HG03571 (cell line): ENCODE results near the gene TUBB8.
"Not testable (repeated sequence)": the region's sequence is repeated elsewhere in the genome, so short reads cannot be mapped to it uniquely, and the experiment has no call there.

Experiments used
- ATAC-seq: cut with Tn5 transposase; IDR thresholded peaks from one replicate; pipeline ENCODE4 v1.9.1; 2021; ENCODE audit not compliant: unreplicated experiment

The TUBB8 gene

GRCh38 chr10:48996-49395 lies at the start of gene TUBB8:
TSS of gene TUBB8 (minus strand) at chr10:49296. CDS start at chr10:49238, 58 bp downstream.
- no peak for ATAC-seq

GRCh38 chr10:96466-96865 lies 47.4 kb upstream of the TUBB8 start:
- ATAC-seq = no peak

GRCh38 chr10:95356-96115 lies 46.4 kb upstream of the TUBB8 start:
- no peak for ATAC-seq

GRCh38 chr10:94613-95012 lies 45.5 kb upstream of the TUBB8 start:
- no peak for ATAC-seq

DNA sequence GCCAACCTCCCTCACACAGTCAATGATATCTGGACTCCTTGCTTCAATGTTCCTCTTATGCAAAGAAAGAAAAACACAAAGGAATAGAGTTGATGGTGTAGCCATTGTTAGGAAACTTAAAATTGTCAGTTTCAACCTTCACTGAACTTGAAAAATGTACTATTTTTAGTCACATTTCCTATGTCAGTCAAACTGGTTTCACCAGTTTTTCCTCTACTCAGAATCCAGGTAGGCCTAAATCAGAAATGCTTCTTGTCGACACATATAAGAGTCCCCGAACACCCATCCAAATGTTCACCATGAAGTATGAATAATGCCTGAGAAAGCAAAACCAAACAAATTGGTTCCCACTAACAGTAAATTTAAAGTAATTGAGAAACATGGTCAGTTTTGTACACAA lies 43.8 kb upstream of the TUBB8 start:
- no peak for ATAC-seq

DNA sequence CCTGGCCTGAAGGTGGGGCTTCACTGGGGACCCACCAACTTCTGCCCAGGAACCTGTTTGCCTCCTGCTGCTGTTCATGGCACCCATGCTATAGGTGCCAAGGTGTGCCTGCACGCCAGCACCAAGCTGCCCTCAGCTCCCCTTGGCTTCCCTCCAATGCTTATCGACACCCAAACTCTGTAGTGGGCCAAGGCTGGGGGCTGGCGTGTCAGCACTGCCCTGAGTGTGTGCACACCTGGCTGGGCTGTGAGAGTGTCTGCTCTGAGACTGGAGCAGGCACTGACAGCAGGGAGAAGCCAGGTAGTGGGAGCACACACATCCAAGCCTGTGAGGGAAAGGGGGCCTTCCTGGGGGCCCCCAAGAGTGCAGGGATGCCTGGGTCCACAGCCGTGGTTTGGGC lies 43.1 kb upstream of the TUBB8 start:
- ATAC-seq = no peak

GRCh38 chr10:91313-91712 lies 42.2 kb upstream of the TUBB8 start:
- ATAC-seq = no peak

DNA sequence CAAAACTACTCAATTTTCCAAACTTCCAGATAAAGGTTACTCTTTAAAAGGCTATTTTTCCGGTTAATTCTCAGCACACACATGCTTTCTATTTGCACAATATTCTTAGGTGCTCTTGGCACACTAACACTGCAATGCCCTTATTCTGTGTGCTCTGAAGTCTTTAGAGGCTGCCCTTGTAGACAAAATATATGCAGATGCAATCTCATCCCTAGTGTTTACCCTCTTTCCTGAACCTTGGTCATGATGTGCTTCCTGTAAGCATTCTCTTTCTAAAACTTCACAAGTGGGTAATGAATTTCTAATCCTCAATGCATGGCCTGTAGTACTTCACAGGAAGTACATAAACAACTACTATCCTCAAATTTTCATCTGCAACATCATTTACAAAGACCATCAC lies 41.1 kb upstream of the TUBB8 start:
- ATAC-seq = no peak

GRCh38 chr10:89248-89647 lies 40.2 kb upstream of the TUBB8 start:
- no peak for ATAC-seq

GRCh38 chr10:88253-88652 lies 39.2 kb upstream of the TUBB8 start:
- no peak for ATAC-seq

GRCh38 chr10:87177-88080 lies 38.3 kb upstream of the TUBB8 start:
- no peak for ATAC-seq

GRCh38 chr10:86031-86430 lies 36.9 kb upstream of the TUBB8 start:
- ATAC-seq = no peak

- no peak for ATAC-seq
Observed at GRCh38 chr10:85044-85443, 35.9 kb upstream of the TUBB8 start.

- no peak for ATAC-seq
Observed at GRCh38 chr10:83930-84530, 34.9 kb upstream of the TUBB8 start.

DNA sequence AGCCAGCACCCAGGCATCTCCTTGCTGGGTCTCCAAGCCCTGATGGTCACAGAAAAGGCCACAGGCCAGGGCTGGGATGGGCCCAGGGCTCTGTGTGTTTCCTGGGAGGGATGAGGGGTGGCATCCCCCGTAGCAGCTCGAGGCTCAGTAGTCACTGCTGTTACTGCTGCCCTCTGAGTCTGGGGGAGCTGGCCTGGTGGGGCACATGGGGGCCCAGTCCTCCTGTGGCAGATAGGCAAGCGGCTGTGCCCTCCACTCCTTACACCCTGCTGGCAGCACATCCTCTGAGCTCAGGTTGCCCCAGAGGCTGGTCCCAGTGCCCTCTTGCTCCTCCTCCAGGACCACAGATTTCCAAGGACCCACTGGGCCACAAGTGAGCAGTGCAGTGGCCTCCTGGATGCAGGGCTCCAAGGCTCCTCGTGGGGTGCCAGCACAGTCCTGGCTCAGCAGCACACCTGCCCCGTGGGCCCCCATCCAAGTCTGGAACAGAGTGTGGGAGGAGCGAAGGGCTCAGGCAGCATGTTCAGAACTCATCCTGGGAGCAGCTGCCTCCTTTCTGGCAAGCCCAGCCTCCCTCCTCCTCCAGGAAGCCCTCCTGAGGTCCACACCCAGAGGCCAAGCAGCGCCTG lies 31.5 kb upstream of the TUBB8 start:
- no peak for ATAC-seq

DNA sequence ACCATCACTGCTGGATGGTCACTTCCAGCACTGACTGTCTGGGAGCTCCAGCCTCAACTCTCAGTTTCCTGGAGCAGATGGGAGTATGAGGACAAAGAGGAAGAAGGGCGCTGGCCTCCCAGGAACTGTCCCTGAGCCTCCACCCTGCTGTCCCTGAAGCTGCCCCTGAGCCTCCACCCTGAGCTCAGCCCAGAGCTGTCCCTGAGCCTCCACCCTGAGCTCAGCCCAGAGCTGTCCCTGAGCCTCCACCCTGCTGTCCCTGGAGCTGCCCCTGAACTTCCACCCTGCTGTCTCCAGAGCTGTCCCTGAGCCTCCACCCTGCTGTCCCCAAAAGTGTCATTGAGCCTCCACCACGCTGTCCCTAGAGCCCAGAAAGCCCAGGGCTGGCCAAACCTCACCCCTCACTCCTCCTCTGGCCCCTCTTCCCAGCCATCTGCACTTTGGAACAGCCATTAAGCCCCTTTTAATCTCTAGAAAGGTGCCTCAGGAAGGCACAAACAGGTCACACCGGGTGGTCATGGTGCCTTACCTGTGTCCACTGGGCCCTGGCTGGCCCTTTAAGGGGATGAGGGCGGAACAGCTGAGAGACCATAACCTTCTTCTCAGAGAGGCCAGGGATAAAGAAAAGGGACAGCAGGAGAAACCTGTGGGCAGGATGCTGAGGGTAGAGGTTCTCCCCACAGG lies 30.6 kb upstream of the TUBB8 start:
- ATAC-seq = no peak

DNA sequence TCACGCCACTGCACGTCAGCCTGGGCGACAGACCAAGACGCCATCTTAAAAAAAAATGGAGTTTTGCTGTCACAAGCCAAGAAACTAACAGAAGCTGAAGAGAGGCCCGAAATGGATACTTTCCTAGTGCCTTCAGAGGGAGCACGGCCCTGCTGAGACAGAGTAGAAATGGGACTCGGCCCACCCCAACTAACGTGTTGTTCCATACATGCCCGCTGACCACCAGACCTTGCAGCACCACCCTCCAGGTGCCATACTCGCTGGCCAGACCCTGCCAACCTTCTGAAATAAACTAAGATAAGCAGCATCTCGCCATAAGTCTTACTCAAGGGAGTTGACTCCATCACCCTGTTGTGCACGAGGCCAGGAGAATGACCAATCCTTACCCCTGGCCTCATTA lies 29.5 kb upstream of the TUBB8 start:
- ATAC-seq = no peak

DNA sequence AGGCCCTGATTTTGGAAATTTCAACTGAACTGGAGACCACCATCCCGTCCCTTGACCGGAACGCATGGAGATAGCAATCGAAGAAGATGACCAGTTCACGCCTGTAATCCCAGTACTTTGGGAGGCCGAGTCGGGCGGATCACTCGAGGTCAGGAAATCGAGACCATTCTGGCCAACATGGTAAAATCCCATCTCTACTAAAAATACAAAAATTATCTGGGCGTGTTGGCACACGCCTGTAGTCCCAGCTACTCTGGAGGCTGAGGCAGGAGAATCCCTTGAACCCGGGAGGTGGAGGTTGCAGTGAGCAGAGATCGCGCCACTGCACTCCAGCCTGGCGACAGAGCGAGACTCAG lies 25.1 kb upstream of the TUBB8 start:
- ATAC-seq = not testable (repeated sequence)

DNA sequence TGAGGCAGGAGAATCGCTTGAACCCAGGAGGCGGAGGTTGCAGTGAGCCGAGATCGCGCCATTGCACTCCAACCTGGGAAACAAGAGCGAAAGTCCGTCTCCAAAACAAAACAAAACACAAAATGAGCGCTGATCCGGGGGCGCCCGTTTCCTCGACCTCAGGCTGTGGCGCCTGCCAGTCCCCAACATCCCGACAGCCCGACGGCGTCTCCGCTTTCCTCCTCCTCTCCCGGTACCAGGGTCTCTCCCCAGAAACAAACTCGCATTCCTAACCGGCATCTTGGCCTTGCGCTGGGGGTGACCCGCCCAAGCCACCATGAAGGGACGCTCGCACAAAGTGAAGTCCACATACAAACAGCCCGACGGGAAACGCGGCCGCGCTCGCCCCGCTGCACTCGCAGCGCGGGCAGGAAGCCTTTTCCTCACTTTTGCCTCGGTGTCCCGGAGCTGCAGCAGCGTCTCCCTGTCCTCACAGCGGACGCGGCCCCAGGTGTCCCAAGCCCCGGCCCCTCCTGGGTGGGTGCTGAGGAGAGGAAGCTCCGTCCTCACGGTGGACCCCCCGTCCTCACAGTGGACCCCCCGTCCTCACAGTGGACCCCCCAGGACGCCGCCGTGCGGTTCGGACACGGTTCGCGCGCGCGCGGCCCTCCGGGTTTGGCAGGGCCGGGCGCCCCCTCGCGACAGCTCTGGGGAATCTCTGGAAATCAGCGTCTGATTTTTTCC lies 24.6 kb upstream of the TUBB8 start:
- not testable (repeated sequence) for ATAC-seq

DNA sequence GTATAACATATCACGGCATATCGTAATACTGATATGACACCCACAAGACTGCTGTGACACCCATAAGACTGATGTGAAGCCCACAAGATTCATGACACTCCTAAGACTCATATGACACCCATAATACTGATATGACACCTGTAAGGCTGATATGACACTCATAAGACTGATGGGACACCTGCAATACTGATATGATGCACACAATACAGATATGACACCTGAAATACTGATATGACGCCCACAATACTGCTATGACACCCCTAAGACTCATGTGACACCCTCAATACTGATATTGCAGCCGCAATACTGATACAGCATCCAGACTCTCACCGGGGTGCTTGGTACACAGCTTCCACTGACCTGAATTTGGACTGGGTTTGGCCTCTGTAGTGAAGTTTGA lies 19.1 kb upstream of the TUBB8 start:
- ATAC-seq = not testable (repeated sequence)
